KOPT-K1 (cell line): ENCODE data around the gene ZBED4.
"Not testable (repeated sequence)": the region's sequence is repeated elsewhere in the genome, so short reads cannot be mapped to it uniquely, and the experiment has no call there.

Source experiments
- H3K27ac ChIP-seq: fragments of 200-600 bp; sonication (generic); 2 replicates; pipeline ENCODE4 v1.5.1; 2016; ENCODE audit warnings: antibody characterized with exemption, mild to moderate bottlenecking, low read depth, low read length; ENCODE audit not compliant: poor library complexity, severe bottlenecking
- H3K36me3 ChIP-seq: fragments of 200-600 bp; sonication (generic); 2 replicates; pipeline ENCODE4 v1.5.1; 2017; ENCODE audit warnings: antibody characterized with exemption, mild to moderate bottlenecking, low read length, moderate library complexity; ENCODE audit not compliant: insufficient read depth
- H3K9me3 ChIP-seq: fragments of 200-600 bp; sonication (generic); 2 replicates; pipeline ENCODE4 v1.5.1; 2017; ENCODE audit warnings: antibody characterized with exemption, low read length, mild to moderate bottlenecking; ENCODE audit not compliant: insufficient read depth, poor library complexity, severe bottlenecking

The ZBED4 gene

GRCh38 chr22:49845666-49846459 lies 7.8 kb upstream of the ZBED4 start:
- H3K36me3 ChIP-seq = no peaks in the 10 kb centered on the region
- H3K9me3 ChIP-seq = no peaks in the 10 kb centered on the region
- no peak overlapping the region for H3K27ac ChIP-seq

- Histone ChIP-seq H3K27ac (no peak overlapping the region), H3K9me3 (no peaks in the 10 kb centered on the region), H3K36me3 (no peaks in the 10 kb centered on the region)
These were observed 5.6 kb upstream of the ZBED4 start for GRCh38 chr22:49847751-49848689.

- no peaks in the 10 kb centered on the region for H3K9me3 ChIP-seq
- H3K36me3 ChIP-seq = no peaks in the 10 kb centered on the region
- no peak overlapping the region for H3K27ac ChIP-seq
These were observed 4.9 kb upstream of the ZBED4 start for GRCh38 chr22:49848690-49849160.

- no peaks in the 10 kb centered on the region for H3K36me3 ChIP-seq
- H3K27ac ChIP-seq = peak overlapping the region; percentile 100
- H3K9me3 ChIP-seq = no peaks in the 10 kb centered on the region
These were observed 4.3 kb upstream of the ZBED4 start for GRCh38 chr22:49849161-49850020.

- Histone ChIP-seq H3K36me3 (no peaks in the 10 kb centered on the region), H3K27ac (peak overlapping the region; percentile 100), H3K9me3 (no peaks in the 10 kb centered on the region)
These were observed 3.4 kb upstream of the ZBED4 start for GRCh38 chr22:49850021-49850911.

GRCh38 chr22:49850959-49851802 lies 2.5 kb upstream of the ZBED4 start:
- no peaks in the 10 kb centered on the region for H3K9me3 ChIP-seq
- H3K27ac ChIP-seq = peak overlapping the region; percentile 100
- no peaks in the 10 kb centered on the region for H3K36me3 ChIP-seq

GRCh38 chr22:49852568-49852897 lies 1.1 kb upstream of the ZBED4 start:
- peak overlapping the region; percentile 100 for H3K27ac ChIP-seq
- H3K36me3 ChIP-seq, H3K9me3 ChIP-seq: not testable (repeated sequence)

GRCh38 chr22:49853981-49854831 lies 562 bp downstream of the ZBED4 start:
- Histone ChIP-seq H3K36me3 (peaks cover 17% of the 10 kb centered on the region; the same call in 1 of the 2 replicates), H3K27ac (peak overlapping the region; percentile 83)

GRCh38 chr22:49855251-49855911 lies 1.7 kb downstream of the ZBED4 start:
- no peaks in the 10 kb centered on the region for H3K9me3 ChIP-seq
- H3K27ac ChIP-seq = peak overlapping the region; percentile 83
- H3K36me3 ChIP-seq = peaks cover 18% of the 10 kb centered on the region; the same call in 1 of the 2 replicates

More at GRCh38 chr22:49853981-49854831, 562 bp downstream of the ZBED4 start:
- H3K9me3 ChIP-seq = no peaks in the 10 kb centered on the region

GRCh38 chr22:49856343-49856742 lies 2.7 kb downstream of the ZBED4 start:
- H3K27ac ChIP-seq = peak overlapping the region; percentile 83

GRCh38 chr22:49856766-49857618 lies 3.3 kb downstream of the ZBED4 start:
- H3K36me3 ChIP-seq = peaks cover 18% of the 10 kb centered on the region; the same call in 1 of the 2 replicates
- H3K9me3 ChIP-seq = no peaks in the 10 kb centered on the region

More at GRCh38 chr22:49856343-49856742, 2.7 kb downstream of the ZBED4 start:
- Histone ChIP-seq H3K36me3 (peaks cover 18% of the 10 kb centered on the region; the same call in 1 of the 2 replicates), H3K9me3 (no peaks in the 10 kb centered on the region)

More at GRCh38 chr22:49856766-49857618, 3.3 kb downstream of the ZBED4 start:
- peak overlapping the region; percentile 14 for H3K27ac ChIP-seq
